Measurements from ENCODE around the gene POMGNT1.

DNA sequence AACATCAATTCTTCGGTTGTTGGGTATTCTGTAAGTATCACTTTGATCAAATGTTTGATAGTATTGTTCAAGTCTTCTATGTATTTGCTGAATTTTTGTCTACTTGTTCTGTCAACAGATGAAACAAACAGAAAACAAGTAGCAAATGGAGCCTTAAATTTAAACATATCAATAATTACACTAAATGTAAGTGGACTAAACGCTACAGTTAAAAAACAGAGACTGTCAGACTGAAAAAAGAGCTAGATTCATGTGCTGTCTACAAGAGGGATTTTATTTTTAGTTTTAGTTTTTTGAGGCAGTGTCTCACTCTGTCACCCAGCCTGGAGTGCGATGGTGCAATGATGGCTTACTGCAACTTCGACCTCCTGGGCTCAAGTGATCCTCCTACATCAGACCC lies 38.6 kb upstream of the POMGNT1 start:
- no peak for TF ChIP-seq CTCF (IDR thresholded peaks at IDR 0.05; ENCODE audit: low read depth, low read length)
- TF ChIP-seq POLR2A (IDR thresholded peaks at IDR 0.05; ENCODE audit: extremely low read depth, insufficient read length) = no peak
